CD4-positive, alpha-beta T cell treated with Interferon gamma for 1 hour (primary cell): ENCODE measurements around the gene IL7R.
A peak's percentile ranks its signal among the peaks of the same experiment; 100 is the strongest.
"Not testable (repeated sequence)": the region's sequence is repeated elsewhere in the genome, so short reads cannot be mapped to it uniquely, and the experiment has no call there.

Experiments used
- DNase-seq: peaks from one replicate; pipeline ENCODE4 v3.0.0-alpha.2; 2020

IL7R gene

DNA sequence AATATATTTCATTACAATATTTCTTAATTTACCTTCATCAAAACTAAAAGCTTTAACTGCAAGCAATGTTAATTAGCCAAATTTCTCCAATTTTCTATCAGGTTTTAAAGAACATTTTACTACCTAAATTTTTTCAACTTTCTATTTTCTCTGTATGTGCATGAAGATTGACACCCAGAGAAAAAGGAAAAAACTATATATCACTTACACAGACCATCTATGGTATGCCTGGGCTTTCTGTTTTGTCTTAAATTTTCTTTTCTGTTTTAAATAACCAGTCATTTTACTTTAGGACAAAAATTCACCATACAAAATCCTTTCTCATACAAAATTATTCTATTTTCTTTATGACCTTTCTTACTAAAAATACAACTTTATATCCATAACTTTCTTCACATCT is 13.8 kb upstream of the IL7R start:
- DNase-seq = no peak

DNA sequence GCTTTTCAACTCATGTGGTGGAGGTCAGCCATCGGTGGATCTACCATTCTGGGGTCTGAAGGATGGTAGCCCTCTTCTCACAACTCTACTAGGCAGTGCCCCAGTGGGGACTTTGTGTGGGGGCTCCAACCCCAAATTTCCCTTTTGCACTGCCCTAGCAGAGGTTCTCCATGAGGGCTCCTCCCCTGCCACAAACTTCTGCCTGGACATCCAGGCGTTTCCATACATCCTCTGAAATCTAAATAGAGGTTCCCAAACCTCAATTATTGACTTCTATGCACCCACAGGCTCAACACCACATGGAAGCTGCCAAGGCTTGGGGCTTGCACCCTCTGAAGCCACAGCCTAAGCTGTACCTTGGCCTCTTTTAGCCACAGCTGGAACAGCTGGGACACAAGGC is 11.2 kb upstream of the IL7R start:
- DNase-seq = not testable (repeated sequence)

DNA sequence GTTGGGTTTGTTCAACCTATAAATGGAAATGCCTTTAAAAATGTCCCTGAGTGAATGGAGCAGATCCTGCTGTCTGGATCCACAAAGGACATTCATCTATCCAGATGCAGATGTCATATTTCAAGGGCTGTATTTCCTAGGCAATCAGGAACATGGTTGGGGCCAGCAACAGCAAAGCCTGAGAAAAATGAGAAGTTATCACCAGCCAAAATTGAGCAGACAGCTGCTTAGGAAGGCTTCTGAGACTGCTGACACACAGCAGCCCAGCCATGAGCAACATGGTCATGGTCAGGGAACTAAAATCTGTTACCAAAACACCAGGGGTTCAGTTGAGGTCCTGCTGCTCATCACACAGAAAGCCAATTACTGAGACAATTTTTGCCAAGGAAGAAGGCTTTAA is 9.2 kb upstream of the IL7R start:
- DNase-seq = no peak

DNA sequence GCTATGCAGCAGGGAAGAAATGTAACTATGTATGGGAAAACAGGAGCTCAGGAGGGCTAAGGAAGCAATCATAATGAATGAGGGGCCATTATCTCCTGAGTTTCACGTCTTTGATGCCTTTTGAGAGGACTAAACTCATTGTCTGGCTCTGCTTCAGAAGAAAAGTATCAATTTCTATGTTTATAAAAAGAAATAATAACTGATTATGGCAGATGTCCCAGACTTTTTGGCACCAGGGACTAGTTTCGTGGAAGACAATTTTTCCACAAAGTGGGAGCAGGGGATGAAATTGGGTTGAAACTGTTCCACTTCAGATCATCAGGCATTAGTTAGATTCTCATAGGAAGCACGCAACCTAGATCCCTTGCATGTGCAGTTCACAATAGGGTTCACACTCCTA is 8.7 kb upstream of the IL7R start:
- DNase-seq = no peak

DNA sequence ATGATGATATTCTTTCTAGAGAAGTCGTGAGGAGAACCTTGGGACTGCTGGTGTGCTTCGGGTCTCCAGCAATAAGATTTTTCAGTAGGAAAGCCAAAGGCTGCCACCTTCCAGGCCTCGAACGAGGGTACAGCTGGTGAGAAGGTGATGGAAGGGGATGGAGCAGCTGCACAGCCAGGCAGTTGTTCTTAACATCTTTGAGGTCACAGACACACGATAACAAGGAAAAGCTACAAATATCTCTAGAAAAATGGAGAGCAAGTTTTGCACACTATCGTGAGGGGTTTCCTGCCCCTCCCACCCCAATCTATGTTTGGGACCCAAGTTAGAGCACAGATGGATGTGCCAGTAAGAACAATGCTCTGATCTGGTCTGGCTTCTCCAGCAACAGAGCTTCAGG is 6.8 kb upstream of the IL7R start:
- DNase-seq = no peak

DNA sequence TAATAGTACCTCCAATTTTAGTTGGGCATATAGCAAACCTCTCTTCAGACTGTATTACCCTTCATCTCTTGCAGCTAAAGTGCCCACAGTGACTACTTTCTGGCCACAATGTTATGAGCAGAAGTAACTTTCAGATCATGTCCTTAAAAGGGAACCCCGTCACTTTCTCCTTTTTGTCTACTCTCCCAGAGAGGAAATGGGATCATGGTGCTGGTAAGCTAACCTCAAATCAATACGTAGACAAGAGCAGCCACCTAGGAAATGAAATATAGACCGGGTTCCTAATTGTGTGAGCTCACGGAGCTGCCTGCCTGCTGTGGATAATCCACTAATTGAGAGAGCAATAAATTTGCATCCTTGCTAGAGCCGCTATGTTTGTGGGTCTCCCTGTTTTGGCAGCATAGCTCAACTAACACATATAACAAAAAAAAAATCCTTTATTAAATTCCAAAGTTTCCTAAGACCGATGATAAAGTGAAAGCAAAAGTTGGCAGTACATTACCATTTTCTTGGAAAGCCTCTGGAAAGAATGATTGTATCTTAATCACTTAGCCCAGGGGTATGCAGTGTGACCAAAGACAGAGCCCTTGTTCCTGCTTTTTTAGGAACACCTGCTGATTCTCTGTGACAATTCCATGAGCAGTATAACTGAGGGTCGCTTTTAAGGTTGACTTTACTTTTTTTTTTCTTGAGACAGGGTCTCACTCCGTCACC is 5.6 kb upstream of the IL7R start:
- no peak for DNase-seq

DNA sequence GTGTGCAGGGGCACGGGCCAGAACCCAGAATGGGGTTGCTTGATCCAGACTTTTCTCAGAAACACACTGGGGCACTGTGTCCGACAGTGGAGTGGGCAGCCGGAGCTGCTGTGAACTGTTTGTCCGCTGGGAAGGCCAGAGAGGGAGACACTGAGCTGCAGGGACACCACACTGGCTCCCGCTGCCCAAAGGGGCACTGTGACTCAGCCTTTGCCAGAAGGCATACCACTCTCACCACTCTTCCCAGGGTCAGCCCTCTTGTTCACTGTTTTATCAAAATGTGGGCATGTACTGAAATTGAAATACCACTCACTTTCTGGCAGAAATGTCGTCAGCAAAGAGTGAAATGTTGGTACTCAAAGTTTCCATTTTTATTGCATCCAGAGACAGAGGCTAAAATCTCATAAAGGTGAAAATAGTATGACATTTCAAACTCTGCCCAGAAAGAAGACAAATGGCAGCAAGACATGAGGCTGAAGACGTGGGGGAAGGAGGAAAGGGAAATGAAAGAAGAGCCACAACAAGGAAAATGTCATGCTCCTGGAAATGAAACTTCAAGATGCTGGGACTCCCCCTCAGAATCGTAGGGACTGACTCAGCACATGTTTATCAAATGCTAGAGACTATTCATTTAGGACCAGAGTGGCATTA is 4.5 kb upstream of the IL7R start:
- peak; percentile 9 for DNase-seq

DNA sequence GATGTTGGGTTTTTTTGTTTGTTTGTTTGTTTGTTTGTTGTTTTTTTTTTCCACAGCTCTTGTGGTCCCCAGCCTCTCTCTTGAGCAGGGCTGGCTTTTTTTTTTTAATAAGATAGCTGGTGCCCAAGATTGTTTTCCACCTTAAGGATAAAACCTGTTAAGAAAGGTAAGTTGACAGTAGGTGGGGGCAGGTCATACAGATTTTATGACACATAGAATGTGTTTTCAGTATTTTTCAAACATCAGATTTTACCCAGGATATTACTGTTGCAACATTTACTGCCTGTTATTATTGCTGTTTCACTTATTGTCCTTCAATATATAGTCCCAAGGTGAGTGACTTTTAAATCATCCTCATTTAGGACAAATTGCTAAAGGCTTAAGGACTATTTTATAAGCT is 3.9 kb upstream of the IL7R start:
- no peak for DNase-seq

DNA sequence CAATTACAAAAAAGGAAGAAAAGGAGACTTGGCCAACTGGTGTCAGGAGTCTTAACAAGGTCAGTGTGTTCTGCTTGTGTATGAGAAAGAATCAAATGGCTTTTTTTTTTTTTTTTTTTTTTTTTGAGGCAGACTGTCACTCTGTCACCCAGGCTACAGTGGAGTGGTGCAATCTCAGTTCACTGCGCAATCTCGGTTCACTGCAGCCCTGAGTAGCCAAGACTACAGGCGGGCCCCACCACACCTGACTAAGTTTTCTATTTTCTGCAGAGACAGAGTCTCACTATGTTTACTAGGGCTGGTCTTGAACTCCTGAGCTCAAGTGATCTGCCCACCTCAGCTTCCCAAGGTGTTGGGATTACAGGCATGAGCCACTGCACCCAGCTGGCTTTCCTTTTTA is 3.1 kb upstream of the IL7R start:
- peak; percentile 83 for DNase-seq

DNA sequence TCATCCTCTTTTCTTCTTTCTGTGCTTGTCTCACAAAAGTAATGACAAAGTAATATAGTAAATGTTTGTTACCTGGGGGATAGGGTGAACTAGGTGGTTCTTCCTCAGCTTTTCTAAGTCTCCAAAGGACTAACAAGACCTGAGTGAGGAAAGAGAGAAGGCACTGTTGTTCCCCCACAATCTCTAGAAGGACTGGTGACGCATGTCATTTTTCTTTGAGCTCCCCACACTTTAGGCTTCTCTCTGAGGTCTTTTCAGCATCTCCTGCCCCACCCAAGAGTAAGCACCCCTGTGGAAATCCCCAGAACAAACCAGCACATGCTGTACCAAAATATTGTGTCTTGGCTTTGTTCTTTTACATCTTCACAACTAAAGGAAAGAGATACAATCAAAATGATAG is 2.4 kb upstream of the IL7R start:
- peak; percentile 88 for DNase-seq

DNA sequence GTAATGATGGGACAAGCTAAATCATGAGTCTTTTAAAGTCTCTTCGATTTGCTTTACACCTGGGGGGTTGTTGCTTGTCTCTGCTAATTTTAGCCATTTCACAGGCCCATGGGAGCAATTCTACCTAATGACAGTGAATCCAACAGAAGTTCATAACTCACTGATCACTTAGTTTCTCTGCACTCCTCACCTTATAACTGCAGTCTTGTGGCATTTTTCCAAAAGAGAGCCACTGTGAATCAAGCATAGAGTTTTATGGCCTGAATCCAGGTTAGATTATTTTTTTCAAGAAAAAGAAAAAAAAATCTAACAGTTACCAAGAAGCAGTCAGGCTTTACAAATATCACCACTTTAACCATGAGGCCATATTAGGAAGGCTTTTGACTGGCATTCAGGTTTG is 1.5 kb upstream of the IL7R start:
- DNase-seq = no peak

DNA sequence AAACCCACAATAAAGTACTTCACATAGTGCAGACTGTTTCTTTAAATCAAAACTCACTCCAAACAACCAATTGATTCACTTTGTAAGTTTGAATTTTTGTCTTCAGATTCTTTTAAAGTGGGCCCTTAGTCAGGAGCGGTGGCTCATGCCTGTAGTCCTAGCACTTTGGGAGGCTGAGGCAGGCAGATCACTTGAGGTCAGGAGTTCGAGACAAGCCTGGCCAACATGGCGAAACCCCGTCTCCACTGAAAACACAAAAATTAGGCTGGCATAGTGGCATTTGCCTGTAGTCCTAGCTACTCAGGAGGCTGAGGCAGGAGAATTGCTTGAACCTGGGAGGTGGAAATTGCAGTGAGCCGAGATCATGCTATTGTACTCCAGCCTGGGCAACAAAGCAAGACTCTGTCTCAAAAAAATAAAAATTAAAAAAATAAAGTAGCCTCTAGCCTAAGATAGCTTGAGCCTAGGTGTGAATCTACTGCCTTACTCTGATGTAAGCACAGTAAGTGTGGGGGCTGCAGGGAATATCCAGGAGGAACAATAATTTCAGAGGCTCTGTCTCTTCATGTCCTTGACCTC is 416 bp upstream of the IL7R start:
- DNase-seq = peak; percentile 9

DNA sequence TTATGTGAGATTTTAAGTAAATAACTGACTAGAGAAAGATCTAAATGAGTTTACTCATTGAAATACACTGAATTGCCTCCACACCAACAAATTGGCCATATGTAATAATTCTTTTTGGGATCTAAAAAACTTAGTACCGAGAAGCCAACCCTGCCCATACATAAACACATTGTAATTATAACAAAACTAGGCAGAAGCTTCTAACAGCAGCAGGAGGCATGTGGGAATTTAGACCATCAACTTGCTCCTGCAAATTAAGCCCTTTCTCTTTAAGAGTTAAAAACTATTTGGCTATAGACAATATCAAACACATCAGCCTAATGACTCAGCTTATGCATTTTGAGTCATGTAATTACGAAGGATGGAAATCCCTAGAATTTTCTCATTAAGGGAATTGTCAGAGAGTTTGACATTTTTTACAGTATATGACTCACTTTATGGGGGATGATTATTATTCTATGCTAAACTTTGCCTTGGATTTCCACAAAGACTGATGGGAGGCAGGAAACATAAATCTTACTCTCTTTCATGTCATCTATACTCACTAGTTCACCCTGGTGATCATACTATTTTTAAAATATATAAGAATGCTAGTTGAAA is 1.0 kb downstream of the IL7R start:
- no peak for DNase-seq

DNA sequence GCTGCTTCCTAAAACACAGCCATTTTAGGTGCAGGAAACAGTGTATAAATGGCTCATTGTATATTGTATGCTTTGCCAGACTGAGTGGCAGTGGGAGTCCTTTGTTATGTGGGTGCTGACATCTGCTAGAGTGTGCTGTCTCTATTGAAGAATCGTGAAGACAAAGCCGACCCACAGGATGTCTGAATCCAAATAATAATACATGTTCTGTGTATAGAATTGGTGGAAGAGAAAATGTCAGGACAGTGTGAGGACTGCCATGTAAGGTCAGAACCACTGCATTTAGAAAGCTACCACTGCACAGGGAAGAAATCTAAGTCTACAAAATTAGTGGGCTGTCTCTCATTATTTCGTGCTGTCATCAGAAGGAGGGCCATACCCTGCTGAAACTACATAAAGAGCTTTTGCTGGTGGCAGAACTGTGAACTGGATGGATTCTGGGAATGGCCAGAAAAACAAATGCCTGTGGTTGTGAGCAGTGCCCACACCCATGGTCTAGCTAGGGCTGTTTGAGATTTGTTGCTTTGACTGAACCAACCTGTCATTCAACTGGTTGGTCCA is 2.5 kb downstream of the IL7R start:
- peak; percentile 19 for DNase-seq

DNA sequence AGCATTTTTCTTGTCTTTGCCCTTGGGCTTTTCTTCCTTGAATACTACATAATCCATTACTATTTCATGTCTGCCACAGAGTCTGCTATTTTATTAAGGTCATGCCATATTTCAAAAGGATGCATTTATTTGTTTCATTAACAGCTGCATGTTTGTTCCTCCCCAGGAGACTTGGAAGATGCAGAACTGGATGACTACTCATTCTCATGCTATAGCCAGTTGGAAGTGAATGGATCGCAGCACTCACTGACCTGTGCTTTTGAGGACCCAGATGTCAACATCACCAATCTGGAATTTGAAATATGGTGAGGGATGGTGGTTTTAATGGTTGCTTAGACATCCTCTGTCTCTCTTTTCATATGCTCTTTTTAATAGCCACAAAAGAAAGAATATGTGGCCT is 4.0 kb downstream of the IL7R start:
- no peak for DNase-seq

DNA sequence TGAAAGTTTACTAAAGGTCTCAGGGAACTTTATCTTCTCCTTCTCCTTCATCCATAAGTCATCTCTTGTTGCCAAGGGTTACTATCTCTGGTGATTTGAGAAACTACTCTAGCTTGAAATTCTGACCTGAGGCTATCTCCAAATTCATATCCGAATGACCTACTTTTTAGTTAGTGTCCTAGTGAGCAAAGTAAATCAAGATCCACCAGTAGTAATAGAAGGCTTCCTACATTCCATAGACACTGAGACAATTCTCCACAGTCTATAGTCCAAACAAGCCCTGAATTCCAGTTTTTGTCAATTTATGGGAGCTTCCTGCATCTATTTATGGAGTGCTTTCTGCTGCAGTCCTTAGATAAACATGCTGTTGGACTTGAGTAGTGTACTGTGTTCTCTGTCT is 5.0 kb downstream of the IL7R start:
- no peak for DNase-seq

DNA sequence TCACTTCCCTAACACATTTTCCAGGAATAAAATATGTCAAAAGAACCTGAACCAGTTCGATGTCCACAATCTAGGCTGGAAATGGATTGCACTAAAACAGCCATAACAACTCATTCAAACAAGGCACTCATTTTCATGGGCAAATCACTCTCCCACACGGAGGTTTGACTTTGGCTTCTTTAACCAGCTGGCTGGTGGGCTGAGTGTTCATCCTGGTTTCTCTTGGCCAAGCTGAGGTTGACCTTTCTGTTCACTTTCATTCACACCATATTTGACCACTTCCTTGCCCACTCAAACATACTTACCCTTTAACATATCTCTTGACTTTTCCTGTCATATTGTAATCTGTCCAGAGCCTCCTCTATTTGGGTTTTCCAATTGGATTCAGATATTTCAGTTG is 5.4 kb downstream of the IL7R start:
- no peak for DNase-seq

DNA sequence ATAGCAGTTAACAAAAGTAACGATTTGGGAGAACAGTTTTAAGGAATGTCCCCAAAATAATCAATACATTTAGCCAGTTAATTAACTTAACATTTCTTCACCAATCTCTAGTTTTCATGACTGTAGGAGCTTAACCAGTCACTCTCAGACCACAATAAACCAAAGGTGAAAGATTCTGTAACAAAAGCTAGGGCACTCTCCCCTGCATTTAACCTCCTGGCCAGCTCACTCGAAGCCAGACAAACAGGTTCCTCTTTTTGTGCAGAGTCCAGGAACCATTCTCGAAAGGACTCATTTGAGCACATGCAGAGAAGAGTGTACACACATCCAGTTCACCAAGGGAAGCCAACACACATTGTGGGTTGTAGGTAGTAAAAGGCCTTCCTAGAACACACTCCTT is 6.5 kb downstream of the IL7R start:
- DNase-seq = no peak

DNA sequence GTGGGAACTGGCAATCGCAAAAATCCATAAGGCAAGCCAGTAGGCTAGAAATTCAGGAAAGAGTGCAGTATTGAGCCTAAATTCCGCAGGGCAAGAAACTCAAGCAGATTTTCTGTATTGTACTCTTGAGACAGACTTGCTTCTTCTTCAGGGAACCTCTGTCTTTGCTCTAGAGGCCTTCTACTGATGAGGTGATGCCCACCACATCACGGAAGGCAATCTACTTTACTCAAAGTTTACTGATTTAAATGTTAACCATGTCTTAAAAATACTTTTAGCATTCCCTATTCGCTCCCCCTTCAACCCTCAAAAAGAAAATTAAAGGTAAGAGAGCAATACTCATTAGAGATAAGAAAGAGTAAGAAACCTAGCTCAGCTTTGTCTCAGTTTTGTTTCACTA is 11.3 kb downstream of the IL7R start:
- DNase-seq = no peak

DNA sequence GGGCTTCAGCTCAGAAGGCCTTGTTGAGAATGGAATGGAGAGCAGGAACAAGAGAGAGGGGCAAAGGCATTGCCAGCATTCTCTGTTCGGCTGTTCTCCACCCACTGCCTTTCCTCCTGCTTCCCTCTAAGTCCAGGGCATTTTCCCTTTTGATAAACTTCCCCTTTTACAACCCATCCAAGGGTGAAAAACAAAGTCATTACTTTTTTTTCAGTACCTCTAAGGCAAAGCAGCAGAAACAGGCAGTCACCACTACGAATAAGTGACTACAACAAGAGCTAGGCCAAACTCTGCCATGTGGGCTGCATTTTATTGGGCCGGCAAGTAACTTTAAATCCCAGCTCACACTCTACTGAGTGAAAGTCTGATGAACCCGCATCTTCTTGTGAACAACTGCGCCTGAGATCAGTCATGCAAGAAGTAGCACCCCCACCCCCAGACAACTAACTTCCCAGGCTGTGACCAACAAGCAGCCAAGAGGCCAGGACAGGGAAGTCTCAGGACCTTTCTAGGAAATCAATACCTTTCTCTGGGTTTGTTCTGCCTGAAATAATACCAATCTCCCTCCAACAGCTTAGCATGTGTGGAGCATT is 13.1 kb downstream of the IL7R start:
- DNase-seq = no peak

DNA sequence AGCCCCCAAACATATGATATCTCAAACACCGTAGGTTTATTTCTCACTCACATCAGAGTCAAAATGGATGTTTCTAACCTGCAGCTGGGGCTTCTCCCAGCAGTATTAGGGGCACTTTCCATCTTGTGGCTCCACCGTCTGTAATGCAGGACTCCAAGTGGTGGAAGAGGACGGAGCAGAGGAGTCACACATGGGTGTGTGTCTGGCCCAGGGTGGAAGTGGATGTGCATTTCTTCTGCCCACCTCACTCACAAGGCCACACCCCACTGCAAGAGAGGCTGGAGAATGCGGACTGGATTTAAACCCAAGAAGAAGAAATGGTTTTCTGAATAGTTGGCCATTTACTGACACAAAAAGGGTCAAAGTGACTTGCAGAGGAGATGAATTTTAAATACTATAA is 13.9 kb downstream of the IL7R start:
- no peak for DNase-seq

DNA sequence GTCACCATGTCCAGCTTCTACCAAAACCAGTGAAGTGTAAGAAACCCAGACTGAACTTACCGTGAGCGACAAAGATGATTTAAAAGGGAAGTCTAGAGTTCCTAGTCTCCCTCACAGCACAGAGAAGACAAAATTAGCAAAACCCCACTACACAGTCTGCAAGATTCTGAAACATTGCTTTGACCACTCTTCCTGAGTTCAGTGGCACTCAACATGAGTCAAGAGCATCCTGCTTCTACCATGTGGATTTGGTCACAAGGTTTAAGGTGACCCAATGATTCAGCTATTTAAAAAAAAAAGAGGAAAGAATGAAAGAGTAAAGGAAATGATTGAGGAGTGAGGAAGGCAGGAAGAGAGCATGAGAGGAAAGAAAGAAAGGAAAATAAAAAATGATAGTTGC is 19.8 kb downstream of the IL7R start:
- no peak for DNase-seq

DNA sequence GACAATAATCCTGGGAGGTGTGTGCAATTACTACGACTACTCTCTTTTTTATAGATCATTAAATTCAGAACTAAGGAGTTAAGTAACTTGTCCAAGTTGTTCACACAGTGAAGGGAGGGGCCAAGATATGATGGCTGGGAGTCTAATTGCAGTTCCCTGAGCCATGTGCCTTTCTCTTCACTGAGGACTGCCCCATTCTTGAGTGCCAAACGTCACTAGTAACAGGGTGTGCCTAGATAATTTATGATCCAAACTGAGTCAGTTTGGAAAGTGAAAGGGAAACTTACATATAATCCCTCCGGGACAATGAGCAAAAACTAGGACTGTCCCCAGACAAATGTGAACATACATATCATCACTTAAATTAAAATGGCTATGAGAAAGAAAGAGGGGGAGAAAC is 20.2 kb downstream of the IL7R start:
- no peak for DNase-seq

DNA sequence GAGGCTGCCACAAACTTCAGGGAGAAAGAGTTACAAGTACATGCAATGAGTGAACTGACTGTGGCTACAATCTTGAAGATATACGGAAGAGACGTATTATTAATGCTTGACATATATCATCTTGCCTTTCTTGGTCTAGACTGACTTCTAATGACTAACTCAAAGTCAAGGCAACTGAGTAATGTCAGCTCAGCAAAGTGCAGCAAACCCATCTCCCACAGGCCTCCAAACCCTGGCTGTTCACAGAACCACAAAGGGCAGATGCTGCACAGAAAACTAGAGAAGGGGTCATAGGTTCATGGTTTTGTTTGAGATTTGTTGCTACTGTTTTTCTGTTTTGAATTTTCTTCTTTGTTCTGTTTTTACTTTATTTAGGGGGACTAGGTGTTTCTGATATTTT is 21.0 kb downstream of the IL7R start:
- no peak for DNase-seq
